NCI-H1417 (cell line): ENCODE measurements around the gene KHDRBS1.
"Not testable (repeated sequence)": the region's sequence is repeated elsewhere in the genome, so short reads cannot be mapped to it uniquely, and the experiment has no call there.

ENCODE experiments used
- DNase-seq, 3 experiments: peaks; one replicate each; lab custom pipeline; 2025; lab: John Stamatoyannopoulos, UW

KHDRBS1 gene

GRCh38 chr1:32063261-32063681 lies 49.6 kb downstream of the KHDRBS1 start:
- peak in 2 of 3 experiments; percentile 59 to 72 for DNase-seq

DNA sequence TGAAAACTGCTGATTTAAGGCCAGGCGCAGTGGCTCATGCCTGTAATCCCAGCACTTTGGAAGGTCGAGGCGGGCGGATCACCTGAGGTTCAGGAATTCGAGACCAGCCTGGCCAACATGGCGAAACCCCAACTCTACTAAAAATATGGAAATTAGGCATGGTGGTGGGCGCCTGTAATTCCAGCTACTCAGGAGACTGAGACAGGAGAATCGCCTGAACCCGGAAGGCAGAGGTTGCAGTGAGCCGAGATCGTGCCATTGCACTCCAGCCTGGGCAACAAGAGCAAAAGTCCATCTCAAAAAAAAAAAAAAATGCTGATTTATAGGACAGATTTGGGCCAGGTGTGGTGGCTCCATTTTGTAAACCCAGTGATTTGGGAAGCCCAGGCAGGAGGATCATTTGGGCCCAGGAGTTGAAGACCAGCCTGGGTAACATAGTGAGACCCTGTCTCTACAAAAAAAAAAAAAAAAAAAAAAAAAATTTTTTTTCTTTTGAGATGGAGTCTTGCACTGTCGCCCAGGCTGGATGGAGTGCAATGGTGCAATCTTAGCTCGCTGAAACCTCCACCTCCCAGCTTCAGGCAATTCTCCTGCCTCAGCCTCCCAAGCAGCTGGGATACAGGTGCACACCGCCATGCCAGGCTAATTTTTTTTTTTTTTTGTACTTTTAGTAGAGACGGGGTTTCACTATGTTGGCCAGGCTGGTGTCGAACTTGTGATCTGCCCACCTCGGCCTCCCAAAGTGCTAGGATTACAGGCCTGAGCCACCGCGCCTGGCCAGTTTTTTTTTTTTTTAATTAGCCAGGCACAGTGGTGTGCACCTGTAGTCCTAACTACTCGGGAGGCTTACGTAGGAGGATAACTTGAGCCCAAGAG lies 52.2 kb downstream of the KHDRBS1 start:
- not testable (repeated sequence) for DNase-seq

DNA sequence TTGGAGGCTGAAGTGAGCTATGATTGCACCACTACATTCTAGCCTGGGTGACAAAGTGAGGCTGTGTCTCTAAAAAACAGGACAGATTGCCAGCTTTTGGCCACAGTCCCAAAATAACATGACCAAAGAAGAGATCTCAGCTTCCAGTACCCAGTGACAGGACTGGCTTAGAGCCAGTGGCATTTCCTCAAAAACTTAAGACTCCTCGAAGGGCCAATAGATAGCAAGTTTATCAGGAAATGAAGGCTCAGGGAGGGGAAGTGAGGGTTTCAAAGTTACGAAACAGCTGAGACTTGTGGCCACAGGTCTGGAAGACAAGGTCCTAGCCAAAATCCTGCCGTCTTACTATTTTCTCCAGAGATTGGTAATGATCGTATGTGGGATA lies 52.8 kb downstream of the KHDRBS1 start:
- DNase-seq: peak in 1 of 3 experiments; percentile 19

DNA sequence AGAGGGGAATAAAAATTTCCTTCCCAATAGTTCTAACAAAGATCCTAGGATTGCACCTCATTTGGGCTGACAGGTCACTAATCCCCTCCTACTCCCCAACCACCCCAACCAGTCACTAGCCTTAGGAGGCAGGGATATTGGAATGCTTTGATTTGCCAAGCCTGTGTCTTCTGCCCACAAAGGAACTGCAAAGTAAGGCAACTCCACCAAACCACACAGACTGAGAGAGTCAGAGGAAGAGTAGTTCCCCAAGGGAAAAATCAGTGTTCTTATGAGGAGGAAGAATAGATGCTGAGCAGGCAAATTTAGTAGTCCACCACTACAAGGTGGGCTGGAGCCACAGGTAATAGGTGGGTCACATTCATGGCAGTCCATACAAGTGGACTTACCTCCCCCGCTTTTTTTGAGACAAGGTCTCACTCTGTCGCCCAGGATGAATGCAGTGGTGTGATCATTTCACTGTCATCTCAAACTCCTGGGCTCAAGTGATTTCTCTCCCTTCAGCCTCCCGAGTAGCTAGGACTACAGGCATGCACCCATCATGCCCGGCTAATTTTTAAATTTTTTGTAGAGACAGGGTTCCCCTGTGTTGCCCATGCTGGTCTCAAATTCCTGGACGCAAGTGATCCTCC lies 55.4 kb downstream of the KHDRBS1 start:
- no peak for DNase-seq

DNA sequence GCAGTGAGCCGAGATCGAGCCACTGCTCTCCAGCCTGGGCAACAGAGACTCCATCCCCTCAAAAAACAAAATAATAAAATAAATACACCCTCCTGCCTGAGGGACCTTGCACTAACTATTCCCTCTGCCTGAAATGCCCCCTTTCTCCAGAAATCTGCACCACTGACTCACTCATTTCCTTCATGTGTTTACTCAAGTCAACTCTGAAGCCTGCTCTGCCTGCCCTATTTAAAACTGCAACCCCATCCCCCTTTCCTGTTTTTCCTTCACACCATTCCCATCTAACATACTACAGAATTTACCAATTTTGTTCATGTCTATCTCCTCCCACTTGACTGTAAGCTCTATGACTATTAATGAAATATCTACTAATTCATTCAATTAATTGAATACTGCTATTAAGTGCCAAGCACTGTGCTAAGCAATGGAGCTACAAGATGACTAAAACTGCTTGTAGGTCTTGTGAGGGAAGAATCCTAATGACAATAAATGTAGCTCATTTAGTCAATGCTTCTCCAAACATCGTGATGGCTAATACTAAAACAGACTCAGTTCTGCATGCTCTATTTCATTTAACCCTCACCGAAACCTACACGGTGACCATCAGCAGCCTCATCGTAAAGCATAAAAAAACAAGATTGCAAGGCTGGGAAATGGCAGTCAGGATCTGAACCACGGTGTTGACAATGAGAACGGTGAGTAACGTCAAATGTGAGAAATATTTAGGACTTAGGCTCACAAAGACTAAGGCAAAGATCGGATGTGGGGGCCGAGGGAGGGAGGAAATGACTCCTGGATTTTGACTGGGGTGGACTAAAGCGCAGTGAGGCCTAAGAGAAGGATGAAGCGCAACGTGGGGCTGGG lies 58.3 kb downstream of the KHDRBS1 start:
- peak in 2 of 3 experiments; percentile 37 to 72 for DNase-seq

DNA sequence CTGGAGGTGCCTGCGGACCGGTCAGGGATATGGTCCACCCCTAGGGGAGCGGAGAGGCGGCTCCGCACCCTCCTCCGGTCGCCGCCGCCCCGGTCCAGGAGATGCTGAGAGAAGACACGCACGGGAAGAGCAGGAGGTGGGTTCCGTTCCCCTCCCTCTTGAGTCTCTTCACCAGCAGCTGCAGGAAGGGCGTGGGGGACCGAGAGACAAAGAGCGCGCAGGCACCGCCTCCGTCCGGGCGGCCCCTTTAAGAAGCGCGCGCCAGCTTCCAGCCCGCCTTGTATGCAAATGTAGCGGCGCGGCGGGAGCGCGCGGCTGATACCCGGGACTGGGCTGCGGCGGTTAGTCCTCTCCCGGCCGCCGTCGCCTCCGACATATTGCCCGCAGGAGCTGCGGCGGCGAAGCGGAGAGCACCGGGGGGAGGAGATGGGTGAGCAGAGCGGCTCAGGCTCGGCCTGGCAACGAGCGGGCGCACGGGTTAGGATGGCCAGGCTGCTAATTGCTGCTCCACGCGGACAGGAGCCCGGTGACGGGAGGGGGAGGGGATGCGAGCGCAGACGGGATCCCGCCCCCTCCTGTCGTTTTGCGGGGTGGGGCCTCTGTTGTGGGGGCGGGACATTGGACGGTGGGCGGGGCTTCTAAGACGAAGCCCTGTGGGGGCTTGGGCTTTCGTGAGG lies 59.1 kb downstream of the KHDRBS1 start, which contains the start of gene TMEM39B:
Gene TMEM39B, plus strand, starts transcription at position 318 of the 677 bp plus-strand sequence. Its CDS starts 109 bp downstream, at position 427.
- DNase-seq: peak; percentile 96 to 98 (median 97)

DNA sequence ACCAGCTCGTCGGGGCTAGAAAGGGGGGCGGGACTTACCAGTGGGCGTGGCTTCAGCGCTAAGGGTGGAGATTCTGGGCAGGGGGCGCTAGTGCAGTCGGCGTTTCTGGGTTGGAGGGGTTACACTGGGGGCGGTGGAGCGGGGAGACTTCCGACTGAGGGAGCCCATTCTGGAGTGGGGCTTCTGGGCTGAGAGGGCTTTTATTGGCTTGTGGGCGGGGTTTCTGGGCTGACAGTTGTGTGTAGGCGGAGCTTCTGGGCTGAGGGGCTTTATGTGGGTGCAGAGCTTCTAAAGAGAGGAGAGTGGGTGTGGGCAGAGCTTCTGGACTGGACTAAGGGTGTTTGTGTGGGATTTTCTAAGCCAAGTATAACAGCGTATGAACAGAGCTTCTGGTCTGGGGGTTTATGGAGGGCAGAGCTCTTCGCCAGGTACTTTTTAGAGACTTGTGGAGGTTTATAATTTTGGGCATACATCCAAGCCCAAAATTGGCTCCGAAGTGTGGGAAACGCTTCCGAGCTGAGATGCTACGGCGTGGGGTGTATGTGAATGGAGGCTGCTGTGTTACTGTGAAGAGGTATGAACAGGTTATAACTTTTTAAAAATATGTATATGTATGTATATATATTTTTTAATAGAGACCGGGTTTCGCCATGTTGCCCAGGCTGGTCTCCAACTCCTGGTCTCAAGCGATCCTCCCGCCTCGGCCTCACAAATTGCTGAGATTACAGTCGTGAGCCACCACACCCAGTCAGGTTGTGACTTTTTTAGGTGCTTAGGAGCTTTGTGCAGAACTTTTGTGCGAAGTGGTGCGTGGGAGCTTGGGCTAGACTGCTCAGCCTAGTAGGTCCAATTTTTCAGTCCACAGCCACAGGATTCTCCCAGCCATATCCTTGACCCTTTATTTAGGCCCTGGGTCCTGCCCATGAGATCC lies 59.9 kb downstream of the KHDRBS1 start:
- peak in 1 of 3 experiments; percentile 87 for DNase-seq

DNA sequence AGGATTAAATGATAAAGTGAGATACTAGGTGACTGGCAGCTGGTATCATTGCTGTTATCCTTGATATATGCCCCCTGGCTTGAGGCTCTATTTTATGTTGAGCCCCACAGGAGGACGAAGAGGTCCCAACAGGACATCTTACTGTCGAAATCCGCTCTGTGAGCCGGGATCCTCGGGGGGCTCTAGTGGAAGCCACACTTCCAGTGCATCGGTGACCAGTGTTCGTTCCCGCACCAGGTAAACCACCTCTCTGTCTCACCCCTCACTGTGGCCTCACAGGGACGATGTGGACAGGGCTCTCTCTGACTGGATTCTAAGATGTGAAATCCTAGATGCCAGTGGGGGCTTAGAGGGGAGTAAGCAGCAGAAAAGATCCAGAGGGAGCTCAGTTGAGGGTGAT lies 61.2 kb downstream of the KHDRBS1 start:
- no peak for DNase-seq

GRCh38 chr1:32077451-32077850 lies 63.8 kb downstream of the KHDRBS1 start:
- DNase-seq: no peak

DNA sequence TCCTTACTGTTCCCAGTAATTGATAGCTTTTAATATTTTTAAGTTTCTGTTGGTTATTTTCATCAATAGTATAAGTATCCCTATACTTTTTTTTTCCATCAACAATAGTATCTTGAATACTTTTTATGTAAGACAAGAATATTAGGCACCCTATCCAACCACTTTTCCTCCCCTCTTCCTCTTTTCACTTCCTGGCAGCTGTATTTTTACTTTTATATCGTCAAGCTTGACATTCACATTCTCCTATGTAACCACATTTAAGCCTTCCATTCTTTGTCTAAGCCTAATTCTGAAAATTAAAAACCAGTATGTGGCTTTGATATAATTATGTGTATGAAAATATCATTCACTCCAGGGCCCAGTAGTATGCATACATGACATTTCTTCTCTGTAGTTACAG lies 68.4 kb downstream of the KHDRBS1 start:
- no peak for DNase-seq

DNA sequence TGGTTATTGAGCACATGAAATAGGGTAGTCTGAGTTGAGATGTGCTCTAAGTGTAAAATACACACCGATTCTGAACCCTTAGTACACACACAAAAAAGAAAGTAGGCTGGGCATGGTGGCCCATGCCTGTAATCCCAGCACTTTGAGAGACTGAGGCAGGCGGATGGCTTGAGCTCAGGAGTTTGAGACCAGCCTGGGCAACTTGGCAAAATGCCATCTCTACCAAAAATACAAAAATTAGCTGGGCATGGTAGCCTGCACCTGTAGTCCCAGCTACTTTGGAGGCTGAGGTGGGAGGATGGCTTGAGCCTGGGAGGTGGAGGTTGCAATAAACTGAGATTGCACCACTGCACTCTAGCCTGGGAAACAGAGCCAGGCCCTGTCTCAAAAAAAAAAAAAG lies 72.7 kb downstream of the KHDRBS1 start:
- DNase-seq: not testable (repeated sequence)

DNA sequence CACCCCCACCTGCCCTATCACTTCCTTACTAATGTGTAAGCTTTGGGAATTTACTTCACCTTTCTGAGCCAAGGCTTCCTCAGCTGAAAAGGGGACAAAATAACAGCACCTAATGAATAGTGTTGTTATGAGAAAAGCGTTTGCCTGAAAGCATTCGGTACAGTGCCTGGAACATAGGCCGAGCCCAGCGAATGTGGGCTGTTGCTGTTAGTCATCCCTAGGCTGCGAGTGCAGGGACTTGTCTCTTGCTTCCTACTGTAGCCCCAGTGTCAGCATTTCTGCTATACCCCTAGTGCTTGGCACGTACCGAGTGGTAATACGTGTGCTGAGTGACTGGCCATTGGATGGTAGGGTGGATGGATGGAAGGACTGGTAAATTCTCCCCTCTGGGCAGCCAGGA lies 77.5 kb downstream of the KHDRBS1 start:
- no peak for DNase-seq

- no peak for DNase-seq
These were observed 77.9 kb downstream of the KHDRBS1 start for GRCh38 chr1:32091591-32091990.
